BLaER1 (cell line): ENCODE measurements around the gene HOXA13.
A peak's percentile ranks its signal among the peaks of the same experiment; 100 is the strongest.

Experiments
- H3K27ac ChIP-seq: shearing (Covaris generic); formaldehyde crosslinking; 2 replicates; pipeline ENCODE4 v1.8.1; 2022
- H3K27me3 ChIP-seq: shearing (Covaris generic); formaldehyde crosslinking; 2 replicates; pipeline ENCODE4 v1.8.1; 2022
- H3K36me3 ChIP-seq: shearing (Covaris generic); formaldehyde crosslinking; 2 replicates; pipeline ENCODE4 v1.8.1; 2022
- H3K4me1 ChIP-seq: shearing (Covaris generic); formaldehyde crosslinking; 2 replicates; pipeline ENCODE4 v1.8.1; 2022
- H3K4me2 ChIP-seq: shearing (Covaris generic); formaldehyde crosslinking; 2 replicates; pipeline ENCODE4 v1.8.1; 2022
- H3K4me3 ChIP-seq: shearing (Covaris generic); formaldehyde crosslinking; 2 replicates; pipeline ENCODE4 v1.8.1; 2022
- H3K9ac ChIP-seq: shearing (Covaris generic); formaldehyde crosslinking; 2 replicates; pipeline ENCODE4 v1.8.1; 2022
- H3K9me3 ChIP-seq: shearing (Covaris generic); formaldehyde crosslinking; 2 replicates; pipeline ENCODE4 v1.8.1; 2022
- H4K20me1 ChIP-seq: shearing (Covaris generic); formaldehyde crosslinking; 2 replicates; pipeline ENCODE4 v1.8.1; 2022
- Cebpa-rat ChIP-seq: shearing (Covaris generic); IDR thresholded peaks from 2 replicates; pipeline ENCODE4 v1.8.1; 2022

HOXA13 gene

DNA sequence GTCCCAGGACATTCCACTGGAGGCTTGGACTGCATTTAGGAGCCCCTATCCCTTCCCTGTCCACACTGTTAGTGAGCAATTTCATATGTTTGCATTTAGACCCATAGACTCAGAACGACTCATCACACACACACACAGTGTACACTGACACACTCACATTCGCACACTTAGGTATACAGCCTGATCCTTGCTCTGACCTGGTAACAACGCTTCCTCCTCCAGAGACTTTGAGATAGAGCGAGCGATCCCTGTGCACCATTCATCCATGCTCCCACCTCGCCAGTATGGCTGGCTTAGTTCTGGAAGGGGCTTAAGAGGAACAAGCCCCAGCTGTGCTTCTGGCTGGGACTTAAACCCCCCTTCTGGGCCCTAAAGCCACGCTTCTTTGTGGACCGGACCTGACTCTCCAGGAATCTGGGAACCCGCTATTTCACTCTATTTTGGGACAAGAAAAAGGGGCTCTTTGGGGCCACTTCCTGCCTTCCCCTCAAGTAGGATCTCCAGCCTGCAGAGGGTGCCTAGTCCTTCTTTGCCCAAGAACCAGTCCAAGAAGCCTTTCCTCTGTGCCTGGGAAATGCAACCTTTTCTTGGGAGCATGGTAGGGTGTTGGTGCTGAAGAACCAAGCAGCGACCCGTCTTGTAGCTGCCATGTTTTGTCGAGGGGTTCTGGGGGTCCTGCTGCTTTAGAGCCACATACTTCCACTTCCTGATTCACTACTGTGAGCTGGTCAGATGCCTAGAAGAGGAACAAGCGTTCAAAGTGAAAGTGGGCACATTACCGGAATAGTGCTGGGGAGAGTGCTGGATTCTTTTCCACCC, 1.1 kb upstream of the HOXA13 start:
- peaks cover 100% of the 10 kb centered on the region for H3K27me3 ChIP-seq
- peak overlapping the region; percentile 67; the same call in 1 of the 2 replicates for H3K4me3 ChIP-seq
- no peak overlapping the region for H3K27ac ChIP-seq
- peaks cover 28% of the 10 kb centered on the region for H3K4me1 ChIP-seq
- H3K4me2 ChIP-seq: peak overlapping the region; percentile 93
- no peak overlapping the region for H3K9ac ChIP-seq
- no peak for TF ChIP-seq Cebpa-rat
- no peaks in the 10 kb centered on the region for H3K36me3 ChIP-seq
- peaks cover 97% of the 10 kb centered on the region for H4K20me1 ChIP-seq
- peaks cover 6% of the 10 kb centered on the region; the same call in 1 of the 2 replicates for H3K9me3 ChIP-seq

DNA sequence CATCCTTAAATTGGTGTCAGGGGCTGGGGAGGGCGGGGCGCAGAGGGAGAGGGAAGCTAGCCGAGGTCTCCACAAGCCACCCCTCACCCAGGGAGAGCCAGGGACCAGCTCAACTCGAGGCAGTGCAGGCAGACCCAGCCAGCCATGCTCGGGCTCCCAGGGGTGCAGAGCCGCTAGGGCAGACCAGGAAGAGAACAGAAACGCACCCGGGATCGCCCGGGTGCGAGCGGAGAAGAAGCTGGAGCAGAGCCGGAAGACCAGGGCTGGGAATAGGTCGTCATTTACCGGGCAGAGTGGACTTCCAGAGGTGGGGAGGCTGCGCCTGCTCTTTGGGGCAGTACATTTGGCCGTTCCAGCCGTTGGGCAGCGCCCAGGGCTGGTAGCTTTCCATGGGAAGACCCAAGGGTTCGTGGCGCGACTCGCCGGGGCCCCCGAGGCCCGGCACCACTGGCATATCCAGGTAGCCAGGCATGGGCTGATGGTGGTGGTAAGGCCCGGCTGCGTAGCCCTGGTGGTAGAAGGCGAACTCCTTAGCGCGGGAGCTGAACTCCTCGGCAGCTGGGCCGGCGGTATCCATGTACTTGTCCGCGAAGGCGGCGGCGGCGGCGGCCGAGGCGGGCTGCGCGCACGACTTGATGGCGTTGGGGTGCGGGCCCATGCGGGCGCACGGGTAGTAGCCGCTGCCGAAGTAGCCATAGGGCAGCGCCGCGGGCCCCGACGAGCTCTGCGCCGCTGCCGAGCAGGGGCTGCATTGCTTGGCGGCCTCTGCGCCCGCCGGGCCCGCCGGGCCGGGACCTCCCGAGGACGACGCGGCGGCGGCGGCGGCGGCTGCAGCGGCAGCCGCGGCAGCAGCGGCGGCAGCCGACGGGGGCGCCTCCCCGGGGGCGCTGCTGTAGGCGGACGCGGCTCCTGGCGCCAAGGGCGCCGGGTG, 755 bp downstream of the HOXA13 start:
- TF ChIP-seq Cebpa-rat: no peak
- H3K27me3 ChIP-seq: peaks cover 100% of the 10 kb centered on the region
- H3K4me1 ChIP-seq: peaks cover 28% of the 10 kb centered on the region
- H3K27ac ChIP-seq: no peak overlapping the region
- peaks cover 97% of the 10 kb centered on the region for H4K20me1 ChIP-seq
- H3K4me3 ChIP-seq: peak overlapping the region; percentile 67
- H3K9me3 ChIP-seq: no peaks in the 10 kb centered on the region
- H3K36me3 ChIP-seq: no peaks in the 10 kb centered on the region
- H3K9ac ChIP-seq: no peak overlapping the region
- peak overlapping the region; percentile 93 for H3K4me2 ChIP-seq

GRCh38 chr7:27198138-27198841, 1.6 kb downstream of the HOXA13 start:
- H3K27me3 ChIP-seq: peaks cover 100% of the 10 kb centered on the region
- no peak overlapping the region for H3K9ac ChIP-seq
- H3K36me3 ChIP-seq: no peaks in the 10 kb centered on the region

DNA sequence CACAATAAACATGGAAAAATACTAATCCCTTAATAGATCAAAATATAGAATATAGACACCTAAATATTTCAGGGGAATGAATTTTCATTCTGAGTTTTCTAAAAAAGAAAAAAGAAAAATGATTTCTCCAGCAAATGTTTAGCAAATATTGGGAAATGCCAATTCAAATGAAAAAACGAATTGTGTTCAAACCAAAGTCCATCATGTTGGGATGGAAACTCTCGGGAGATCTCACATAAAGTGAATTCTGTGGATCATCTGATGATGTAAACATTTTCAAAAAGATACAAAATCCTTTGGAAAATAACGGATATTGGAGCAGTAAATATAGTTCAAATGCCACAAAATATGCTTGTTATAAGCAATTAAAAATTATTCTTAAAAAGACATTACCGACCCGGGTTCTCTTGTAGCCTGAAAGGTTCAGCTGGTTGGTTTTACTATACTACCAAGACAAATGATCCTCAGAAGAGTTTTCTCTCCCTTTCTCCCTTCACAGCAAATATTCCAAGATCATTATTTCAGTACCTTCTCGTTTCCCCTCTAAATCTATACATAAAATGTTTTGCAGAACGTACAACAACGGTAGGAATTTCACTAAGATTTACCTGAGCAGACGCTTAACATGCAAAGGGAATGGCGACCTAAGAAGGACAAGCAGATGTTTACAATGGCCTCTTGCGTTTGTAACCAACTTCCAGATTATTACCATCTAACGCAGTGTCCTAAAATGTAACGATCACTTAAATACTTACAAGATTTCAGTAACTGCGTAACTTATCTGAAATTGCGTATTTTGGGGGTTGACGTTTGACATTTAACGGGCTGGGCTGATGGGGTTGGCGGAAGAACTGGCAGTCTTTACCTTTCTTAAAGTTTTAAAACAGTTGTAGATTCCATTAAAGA, 2.5 kb downstream of the HOXA13 start:
- Histone ChIP-seq H3K27ac (no peak overlapping the region), H3K9ac (no peak overlapping the region), H3K9me3 (no peaks in the 10 kb centered on the region), H3K4me3 (no peak overlapping the region), H3K36me3 (no peaks in the 10 kb centered on the region), H4K20me1 (peaks cover 97% of the 10 kb centered on the region), H3K27me3 (peaks cover 100% of the 10 kb centered on the region), H3K4me2 (no peak overlapping the region), H3K4me1 (peaks cover 28% of the 10 kb centered on the region)
- TF ChIP-seq Cebpa-rat: no peak

More at GRCh38 chr7:27198138-27198841, 1.6 kb downstream of the HOXA13 start:
- TF ChIP-seq Cebpa-rat: no peak
- Histone ChIP-seq H3K4me1 (peaks cover 28% of the 10 kb centered on the region), H4K20me1 (peaks cover 97% of the 10 kb centered on the region), H3K9me3 (no peaks in the 10 kb centered on the region), H3K27ac (no peak overlapping the region), H3K4me3 (no peak overlapping the region), H3K4me2 (no peak overlapping the region)

- Histone ChIP-seq H3K9me3 (no peaks in the 10 kb centered on the region; the same call in 1 of the 2 replicates), H3K27me3 (peaks cover 100% of the 10 kb centered on the region), H3K4me2 (no peak overlapping the region), H3K9ac (no peak overlapping the region), H3K4me1 (peaks cover 25% of the 10 kb centered on the region), H3K36me3 (no peaks in the 10 kb centered on the region), H3K27ac (no peak overlapping the region), H4K20me1 (peaks cover 97% of the 10 kb centered on the region), H3K4me3 (no peak overlapping the region)
- TF ChIP-seq Cebpa-rat: no peak
Measured at GRCh38 chr7:27196287-27196767, 3.6 kb downstream of the HOXA13 start.

- peaks cover 10% of the 10 kb centered on the region for H3K4me1 ChIP-seq
- no peak overlapping the region for H3K4me3 ChIP-seq
- H4K20me1 ChIP-seq: peaks cover 97% of the 10 kb centered on the region
- no peak overlapping the region for H3K9ac ChIP-seq
- H3K27me3 ChIP-seq: peaks cover 100% of the 10 kb centered on the region
- H3K4me2 ChIP-seq: no peak overlapping the region
- no peaks in the 10 kb centered on the region; the same call in 1 of the 2 replicates for H3K9me3 ChIP-seq
- no peak for TF ChIP-seq Cebpa-rat
- H3K36me3 ChIP-seq: no peaks in the 10 kb centered on the region
- no peak overlapping the region for H3K27ac ChIP-seq
Measured at GRCh38 chr7:27194686-27195379, 5.1 kb downstream of the HOXA13 start.

GRCh38 chr7:27194002-27194352, 5.9 kb downstream of the HOXA13 start:
- no peaks in the 10 kb centered on the region; the same call in 1 of the 2 replicates for H3K9me3 ChIP-seq
- TF ChIP-seq Cebpa-rat: no peak
- H3K36me3 ChIP-seq: no peaks in the 10 kb centered on the region
- H3K27ac ChIP-seq: no peak overlapping the region
- H3K27me3 ChIP-seq: peaks cover 100% of the 10 kb centered on the region
- H3K9ac ChIP-seq: no peak overlapping the region
- no peak overlapping the region for H3K4me3 ChIP-seq
- H3K4me1 ChIP-seq: peaks cover 2% of the 10 kb centered on the region
- H3K4me2 ChIP-seq: no peak overlapping the region
- peaks cover 97% of the 10 kb centered on the region for H4K20me1 ChIP-seq

- H3K9ac ChIP-seq: no peak overlapping the region
- H3K9me3 ChIP-seq: no peaks in the 10 kb centered on the region; the same call in 1 of the 2 replicates
- H3K27ac ChIP-seq: no peak overlapping the region
- peaks cover 100% of the 10 kb centered on the region for H3K27me3 ChIP-seq
- no peak overlapping the region for H3K4me2 ChIP-seq
- TF ChIP-seq Cebpa-rat: no peak
- peaks cover 97% of the 10 kb centered on the region for H4K20me1 ChIP-seq
- no peaks in the 10 kb centered on the region for H3K4me1 ChIP-seq
- H3K36me3 ChIP-seq: no peaks in the 10 kb centered on the region
- no peak overlapping the region for H3K4me3 ChIP-seq
Measured at GRCh38 chr7:27193335-27194001, 6.4 kb downstream of the HOXA13 start.
